Brain microvascular endothelial cell (primary cell): ENCODE results near the gene ADI1.

Source experiments
- DNase-seq: peaks from one replicate; pipeline ENCODE4 v3.0.0-alpha.2; 2020
- H3K27ac ChIP-seq: fragments of 250-450 bp; sonication (Bioruptor Pico); 2 replicates; pipeline ENCODE4 v1.5.1; 2020; ENCODE audit warnings: mild to moderate bottlenecking, moderate library complexity
- H3K27me3 ChIP-seq: fragments of 250-450 bp; sonication (Bioruptor Pico); replicated peaks from 2 replicates; pipeline ENCODE4 v1.5.1; 2020; ENCODE audit warnings: mild to moderate bottlenecking
- H3K36me3 ChIP-seq: fragments of 250-450 bp; sonication (Bioruptor Pico); replicated peaks from 2 replicates; pipeline ENCODE4 v1.5.1; 2020; ENCODE audit warnings: mild to moderate bottlenecking
- H3K4me3 ChIP-seq: 2 replicates; pipeline ENCODE4 v1.5.1; 2011; ENCODE audit warnings: low read depth, mild to moderate bottlenecking, control low read depth, low read length, moderate library complexity
- CTCF ChIP-seq: IDR thresholded peaks from 2 replicates; pipeline ENCODE4 v1.5.1; 2011; ENCODE audit warnings: low read depth, mild to moderate bottlenecking, moderate library complexity, low read length, control low read depth, inconsistent platforms; ENCODE audit errors: missing control alignments
- in situ Hi-C: cut with HindIII; loops from 2 replicates; pipeline ENCODE4 v1.10.0; 2017; ENCODE audit warnings: low sequenced_read_pairs, low pct_ligation_motif_present

ADI1 gene

GRCh38 chr2:3470856-3471737, 48.2 kb downstream of the ADI1 start:
- Histone ChIP-seq H3K36me3 (peaks cover 12% of the 10 kb centered on the region), H3K27ac (peak overlapping the region; percentile 81), H3K27me3 (no peaks in the 10 kb centered on the region), H3K4me3 (no peak overlapping the region)
- in situ Hi-C loops, result no loop called here
- TF ChIP-seq CTCF, result no peak
- no peak for DNase-seq

- Histone ChIP-seq H3K27ac (peak overlapping the region; percentile 81), H3K27me3 (no peaks in the 10 kb centered on the region), H3K4me3 (no peak overlapping the region), H3K36me3 (peaks cover 10% of the 10 kb centered on the region)
- peak; percentile 86 for DNase-seq
- in situ Hi-C loops, result no loop called here
- TF ChIP-seq CTCF, result no peak
Measured at GRCh38 chr2:3470166-3470651, 49.1 kb downstream of the ADI1 start.

DNA sequence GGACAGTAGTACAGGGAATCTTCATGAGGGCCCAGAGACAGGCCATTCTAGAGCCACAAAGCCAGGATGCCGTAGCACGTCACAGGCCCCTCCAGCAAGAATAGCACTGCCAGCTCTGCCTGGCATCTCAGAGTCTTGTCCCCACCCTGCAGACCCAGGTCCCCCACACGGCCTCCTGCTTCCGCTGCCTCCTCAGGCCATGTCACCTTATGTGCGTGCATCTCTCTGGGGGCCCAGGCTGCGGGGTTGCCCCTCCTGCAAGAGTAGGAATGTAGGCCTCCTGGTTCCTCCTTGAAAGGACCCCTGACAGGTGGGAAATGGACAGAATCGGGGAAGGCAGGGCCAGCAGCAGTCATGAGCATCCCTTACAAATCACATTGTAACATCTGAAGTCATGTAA, 49.8 kb downstream of the ADI1 start:
- Histone ChIP-seq H3K4me3 (no peak overlapping the region), H3K27me3 (no peaks in the 10 kb centered on the region), H3K27ac (no peak overlapping the region), H3K36me3 (peaks cover 10% of the 10 kb centered on the region)
- no peak for TF ChIP-seq CTCF
- no peak for DNase-seq
- in situ Hi-C loops, result no loop called here

DNA sequence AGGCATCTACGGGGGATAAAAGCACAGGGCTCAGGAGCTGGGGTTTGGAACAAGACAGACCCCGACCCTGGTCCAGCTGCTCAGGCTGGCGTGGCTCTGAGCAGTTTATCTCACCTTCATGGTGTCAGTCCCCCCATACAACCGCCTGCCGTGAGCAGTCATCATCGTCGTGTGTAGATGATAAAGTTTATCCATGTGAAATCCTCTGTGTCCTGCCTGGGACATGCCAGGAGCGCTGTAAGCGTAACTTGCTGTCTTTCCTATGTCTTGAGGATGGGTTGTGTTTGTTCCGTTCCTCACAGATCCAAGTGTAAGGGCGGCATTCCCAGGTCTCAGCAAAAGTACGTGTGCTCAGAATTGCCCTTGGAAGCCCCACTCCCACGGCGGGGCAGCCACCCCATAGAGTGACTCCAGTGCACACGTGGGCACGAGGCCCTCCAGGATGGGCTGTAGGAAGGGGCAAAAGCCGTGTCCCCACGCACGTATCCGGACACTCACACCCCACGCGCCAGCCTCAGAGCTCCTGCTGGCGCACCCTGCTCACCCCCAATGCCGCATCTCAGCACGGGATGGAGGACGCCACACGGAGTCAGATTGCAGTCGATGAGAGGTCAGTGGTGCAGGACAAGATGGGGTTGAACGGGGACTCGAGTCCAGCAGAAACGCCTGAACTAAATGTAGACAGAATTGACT, 50.9 kb downstream of the ADI1 start:
- H3K4me3 ChIP-seq, result no peak overlapping the region
- H3K27me3 ChIP-seq, result no peaks in the 10 kb centered on the region
- no peak overlapping the region for H3K27ac ChIP-seq
- in situ Hi-C loops, result no loop called here
- H3K36me3 ChIP-seq, result peaks cover 10% of the 10 kb centered on the region
- no peak for DNase-seq
- no peak for TF ChIP-seq CTCF

DNA sequence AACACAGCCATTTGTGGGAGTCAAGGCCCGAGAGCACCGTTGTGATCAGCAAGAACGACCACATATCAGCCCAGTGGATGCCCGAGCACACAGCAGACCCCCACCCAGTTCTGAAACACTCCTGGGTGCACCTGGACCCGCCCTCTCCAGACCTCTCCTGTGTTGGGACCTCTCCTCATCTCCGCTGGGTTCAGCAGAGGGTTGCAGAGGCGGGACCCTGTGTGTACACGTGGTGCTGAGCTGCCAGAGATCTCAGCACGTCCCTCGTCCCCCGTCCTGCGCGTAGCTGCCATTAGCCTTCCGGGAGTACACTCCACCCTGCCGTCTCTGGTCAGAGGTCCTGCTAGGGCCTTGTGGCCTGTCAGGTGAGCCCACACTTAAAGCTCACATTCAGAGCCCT, 51.7 kb downstream of the ADI1 start:
- Histone ChIP-seq H3K36me3 (peaks cover 10% of the 10 kb centered on the region), H3K27ac (no peak overlapping the region), H3K27me3 (no peaks in the 10 kb centered on the region), H3K4me3 (no peak overlapping the region)
- in situ Hi-C loops, result no loop called here
- no peak for TF ChIP-seq CTCF
- no peak for DNase-seq
